HG03342 (cell line): ENCODE measurements around the gene CNGA2.
A peak's percentile ranks its signal among the peaks of the same experiment; 100 is the strongest.

ENCODE experiments used
- ATAC-seq: cut with Tn5 transposase; IDR thresholded peaks from one replicate; pipeline ENCODE4 v1.9.1; 2021; ENCODE audit warnings: mild to moderate bottlenecking, moderate library complexity; ENCODE audit not compliant: unreplicated experiment

CNGA2 gene

GRCh38 chrX:151711154-151711553 lies 23.4 kb upstream of the CNGA2 start:
- no peak for ATAC-seq

DNA sequence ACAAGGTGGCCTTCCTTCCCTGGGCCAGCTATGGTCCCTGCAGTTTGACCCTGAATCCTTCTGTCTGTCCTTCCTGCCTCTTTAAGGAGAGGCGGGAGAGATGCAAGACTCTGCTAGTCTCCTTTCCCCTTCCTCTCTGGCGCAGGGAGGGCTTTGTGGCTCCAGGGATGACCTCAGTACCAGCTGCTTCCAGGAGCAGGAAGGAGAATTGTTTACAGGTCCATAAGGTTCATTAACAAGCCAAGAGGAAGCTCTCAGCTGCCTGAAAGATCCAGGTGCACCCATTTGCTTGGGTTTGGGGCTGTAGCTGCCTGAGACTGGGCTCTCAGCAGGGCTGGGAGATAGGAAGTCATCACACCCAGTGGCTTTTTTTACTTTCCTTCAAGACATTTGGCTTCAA lies 22.8 kb upstream of the CNGA2 start:
- no peak for ATAC-seq

DNA sequence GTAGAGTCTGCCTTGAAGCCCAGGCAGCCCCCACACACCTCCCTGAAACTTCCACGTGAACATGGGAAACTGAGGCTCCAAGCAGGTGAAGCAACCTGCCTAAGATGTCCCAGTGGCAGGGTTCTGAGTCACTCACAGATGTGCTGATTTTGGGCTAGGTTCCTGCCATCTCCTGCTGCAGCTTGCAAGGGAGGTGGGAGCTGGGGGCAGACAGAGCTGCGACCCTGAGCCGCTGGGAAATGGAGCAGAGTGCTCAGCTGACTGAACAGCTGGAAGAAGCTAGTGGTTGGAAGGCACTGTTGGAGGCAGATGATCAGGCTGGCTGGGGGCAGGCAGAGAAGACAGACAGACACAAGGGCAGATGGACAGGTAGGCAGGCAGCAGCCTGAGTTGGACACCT lies 22.3 kb upstream of the CNGA2 start:
- ATAC-seq: no peak

DNA sequence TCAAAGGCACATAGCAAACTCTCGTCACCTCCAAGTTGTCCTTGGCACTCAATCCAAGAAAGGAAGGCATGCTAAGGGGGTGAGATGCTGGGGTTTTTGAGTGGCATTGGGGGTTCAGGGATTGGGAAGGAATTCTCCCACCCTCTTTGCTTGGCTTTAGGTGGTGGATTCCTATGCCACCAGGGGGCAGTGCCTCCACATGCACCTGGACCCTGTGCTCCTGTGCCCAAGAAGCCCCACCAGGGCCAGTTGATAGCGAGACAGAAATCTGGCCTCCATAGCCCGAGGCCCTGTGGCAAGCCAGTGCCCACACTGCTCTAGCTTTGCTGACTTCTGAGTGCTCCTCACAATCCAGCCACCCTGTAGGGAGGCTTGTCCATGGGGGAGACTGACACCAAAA lies 20.7 kb upstream of the CNGA2 start:
- peak; percentile 66 for ATAC-seq

DNA sequence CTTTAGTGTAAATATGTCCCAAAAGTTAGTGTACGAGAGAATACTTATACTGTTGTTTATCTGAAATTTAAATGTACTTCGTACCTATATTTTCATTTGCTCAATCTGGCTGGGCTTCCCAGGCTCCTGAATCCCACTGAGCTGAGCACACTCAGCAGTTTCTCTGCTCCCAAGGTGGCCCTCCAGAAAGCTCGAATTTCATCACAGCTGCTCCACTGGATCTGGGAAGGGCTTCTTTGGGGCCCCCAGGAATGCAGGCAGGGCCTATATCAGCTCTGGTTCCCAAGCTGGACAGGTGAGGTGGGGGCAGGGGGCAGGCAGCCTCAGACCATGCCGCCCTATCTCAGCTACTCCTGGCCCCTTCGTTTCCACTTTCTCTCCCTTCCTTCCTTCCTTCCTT lies 20.2 kb upstream of the CNGA2 start:
- ATAC-seq: no peak

- ATAC-seq: no peak
Measured at GRCh38 chrX:151715752-151716151, 18.8 kb upstream of the CNGA2 start, which contains the start of gene FATE1. Gene FATE1 (plus strand): TSS chrX:151716035. CDS start chrX:151716120, 85 bp downstream.

DNA sequence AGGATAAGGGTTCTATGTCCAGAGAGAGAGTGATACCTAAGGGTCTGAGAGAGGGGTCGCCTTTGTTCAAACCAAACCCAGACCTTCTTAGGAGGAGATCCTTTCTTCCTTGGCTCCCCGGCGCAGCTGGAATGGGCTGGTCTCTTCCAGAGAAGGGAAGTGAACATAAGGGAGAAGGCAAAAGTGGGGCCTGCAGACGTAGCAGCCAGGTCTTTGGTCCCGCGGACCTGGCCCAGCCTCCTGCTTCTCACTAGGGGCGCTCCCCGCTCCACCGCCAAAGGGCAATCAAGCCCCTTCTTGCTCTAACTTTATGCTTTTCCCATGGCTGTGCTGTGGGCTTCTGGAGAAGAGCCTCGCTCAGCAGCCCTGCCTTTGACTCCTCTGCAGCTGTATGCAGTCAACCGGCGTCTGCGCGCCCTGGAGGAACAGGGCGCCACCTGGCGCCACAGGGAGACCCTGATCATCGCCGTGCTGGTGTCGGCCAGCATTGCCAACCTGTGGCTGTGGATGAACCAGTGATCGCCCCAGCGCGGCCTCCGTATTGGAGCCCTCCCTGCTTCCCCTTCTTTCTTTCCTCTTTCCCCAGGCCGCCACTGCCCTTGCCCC lies 12.2 kb upstream of the CNGA2 start:
- no peak for ATAC-seq

- ATAC-seq: no peak
Measured at GRCh38 chrX:151723156-151723760, 11.3 kb upstream of the CNGA2 start.

DNA sequence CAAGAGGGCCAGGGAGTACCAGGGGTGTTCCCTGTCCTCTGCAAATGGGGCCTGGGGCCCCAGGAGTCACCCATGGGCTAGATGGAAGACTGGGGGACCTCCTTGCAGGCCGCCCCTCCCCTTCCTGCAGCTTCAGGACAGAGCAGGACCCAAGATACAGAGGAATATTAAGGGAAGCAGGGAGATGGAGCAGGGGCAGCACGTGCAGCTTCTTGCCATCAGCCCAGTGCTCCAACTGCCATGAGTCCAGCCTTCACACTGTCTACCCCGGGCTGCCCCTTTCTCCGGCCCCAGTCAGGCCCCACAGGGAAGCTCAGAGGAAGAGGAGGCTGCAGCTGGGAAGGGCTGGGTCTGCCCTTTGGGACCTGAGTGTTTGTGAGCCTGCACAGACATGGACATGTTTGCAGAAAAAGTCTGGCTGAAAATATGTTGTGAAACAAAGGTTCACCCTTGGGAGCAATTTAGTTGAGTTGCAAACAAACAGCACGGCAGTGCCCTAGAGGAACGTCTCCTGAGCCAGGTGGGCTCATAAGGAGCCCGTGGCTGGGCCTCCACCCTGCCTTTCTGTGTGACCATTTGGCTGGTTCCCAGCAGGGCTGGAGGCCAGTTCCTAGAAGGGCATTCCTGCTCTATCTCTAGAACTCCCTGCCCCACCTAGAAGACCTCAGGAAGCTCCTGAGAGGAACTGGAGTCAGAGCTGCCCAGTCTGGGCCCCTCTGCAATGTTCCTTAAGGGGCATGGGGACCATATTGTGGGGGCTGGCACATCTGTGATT lies 9.8 kb upstream of the CNGA2 start:
- no peak for ATAC-seq

DNA sequence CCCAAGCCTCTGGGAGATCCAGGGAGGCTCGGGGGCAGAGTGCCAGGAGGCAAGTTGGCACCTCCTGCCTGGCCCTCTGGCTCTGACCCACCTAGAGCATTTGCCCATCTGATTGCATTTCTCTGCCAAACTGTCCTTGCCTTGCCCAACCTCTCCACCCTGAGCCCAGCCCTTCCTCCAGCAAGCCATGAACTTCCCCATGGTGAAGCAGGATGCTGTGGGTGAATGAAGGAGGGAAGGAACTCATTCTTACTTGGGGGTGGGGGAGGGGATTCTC lies 9.3 kb upstream of the CNGA2 start:
- no peak for ATAC-seq

- no peak for ATAC-seq
Measured at GRCh38 chrX:151726751-151727150, 7.8 kb upstream of the CNGA2 start.

GRCh38 chrX:151727346-151727745 lies 7.2 kb upstream of the CNGA2 start:
- no peak for ATAC-seq

DNA sequence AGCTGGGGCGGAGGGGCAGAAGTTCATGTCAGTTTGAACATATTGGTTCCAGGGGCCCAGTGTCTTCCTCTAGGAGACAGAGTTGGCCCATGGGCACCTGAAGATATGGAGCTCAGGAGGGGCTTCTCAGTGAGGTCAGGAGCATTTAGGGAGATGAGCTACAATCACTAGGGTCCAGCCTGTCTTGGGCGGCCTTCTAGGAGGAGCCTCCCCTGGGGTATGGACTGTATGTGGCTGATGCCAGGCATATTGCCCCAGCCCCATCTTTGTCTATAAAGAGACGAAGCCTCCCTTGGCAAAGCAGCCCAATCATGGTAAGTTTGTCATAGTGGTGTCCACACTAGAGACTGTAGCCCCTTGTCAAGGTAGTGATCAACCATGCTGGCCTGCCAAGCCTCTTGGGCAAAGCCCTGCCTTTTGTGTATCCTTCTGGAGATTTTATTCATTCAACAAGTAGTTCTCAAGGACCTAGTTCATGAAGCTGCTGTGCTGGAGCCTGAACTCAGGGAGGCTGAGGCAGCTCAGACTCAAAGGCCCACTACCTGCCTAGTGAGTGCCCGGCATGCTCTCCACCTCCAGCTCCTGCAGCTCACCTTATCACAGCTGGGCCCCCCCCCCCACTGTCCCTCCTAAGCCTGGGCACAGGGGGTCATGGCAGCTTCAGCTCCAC lies 5.4 kb upstream of the CNGA2 start:
- no peak for ATAC-seq

- no peak for ATAC-seq
Measured at GRCh38 chrX:151735219-151735618, 673 bp downstream of the CNGA2 start.

DNA sequence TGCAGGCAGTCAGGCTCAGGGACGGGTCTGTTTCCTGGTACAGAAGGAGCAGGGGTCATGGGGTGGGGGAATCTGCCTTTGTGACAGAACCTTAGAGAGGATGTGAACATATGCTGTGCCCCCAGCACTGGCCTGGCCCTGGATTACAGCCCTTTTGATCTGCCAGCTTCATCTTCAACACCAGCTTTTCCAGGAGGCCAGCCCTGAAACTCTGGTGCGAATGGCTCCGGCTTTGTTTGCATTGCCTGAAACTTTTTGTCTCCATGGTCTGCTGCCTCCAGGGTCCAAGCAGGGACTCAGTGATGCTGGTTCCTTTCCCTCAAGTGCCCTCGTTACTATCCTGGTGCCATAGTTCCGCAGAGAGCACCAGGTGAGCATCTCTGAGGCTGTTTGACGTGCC lies 2.1 kb downstream of the CNGA2 start:
- ATAC-seq: no peak

- no peak for ATAC-seq
Measured at GRCh38 chrX:151737494-151737893, 2.9 kb downstream of the CNGA2 start.

DNA sequence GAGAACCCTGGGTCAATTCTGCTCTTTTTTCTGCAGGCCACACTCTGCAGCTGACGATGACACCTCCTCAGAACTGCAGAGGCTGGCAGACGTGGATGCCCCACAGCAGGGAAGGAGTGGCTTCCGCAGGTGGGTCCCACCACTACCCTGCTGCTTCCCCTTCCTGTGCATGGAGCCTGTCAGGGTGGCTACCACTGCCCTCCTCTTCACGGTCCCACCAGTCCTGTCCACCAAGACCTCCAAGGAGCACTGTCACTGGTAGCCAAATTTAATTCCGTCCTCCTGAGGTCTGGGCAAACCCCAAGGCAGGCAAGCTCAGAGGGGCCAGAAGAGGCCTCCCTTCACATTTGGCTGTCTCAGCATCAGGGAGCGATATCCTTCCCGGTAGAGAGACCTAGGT lies 4.2 kb downstream of the CNGA2 start:
- no peak for ATAC-seq

- no peak for ATAC-seq
Measured at GRCh38 chrX:151741606-151742005, 7.1 kb downstream of the CNGA2 start.

GRCh38 chrX:151742311-151742710 lies 7.8 kb downstream of the CNGA2 start:
- no peak for ATAC-seq

DNA sequence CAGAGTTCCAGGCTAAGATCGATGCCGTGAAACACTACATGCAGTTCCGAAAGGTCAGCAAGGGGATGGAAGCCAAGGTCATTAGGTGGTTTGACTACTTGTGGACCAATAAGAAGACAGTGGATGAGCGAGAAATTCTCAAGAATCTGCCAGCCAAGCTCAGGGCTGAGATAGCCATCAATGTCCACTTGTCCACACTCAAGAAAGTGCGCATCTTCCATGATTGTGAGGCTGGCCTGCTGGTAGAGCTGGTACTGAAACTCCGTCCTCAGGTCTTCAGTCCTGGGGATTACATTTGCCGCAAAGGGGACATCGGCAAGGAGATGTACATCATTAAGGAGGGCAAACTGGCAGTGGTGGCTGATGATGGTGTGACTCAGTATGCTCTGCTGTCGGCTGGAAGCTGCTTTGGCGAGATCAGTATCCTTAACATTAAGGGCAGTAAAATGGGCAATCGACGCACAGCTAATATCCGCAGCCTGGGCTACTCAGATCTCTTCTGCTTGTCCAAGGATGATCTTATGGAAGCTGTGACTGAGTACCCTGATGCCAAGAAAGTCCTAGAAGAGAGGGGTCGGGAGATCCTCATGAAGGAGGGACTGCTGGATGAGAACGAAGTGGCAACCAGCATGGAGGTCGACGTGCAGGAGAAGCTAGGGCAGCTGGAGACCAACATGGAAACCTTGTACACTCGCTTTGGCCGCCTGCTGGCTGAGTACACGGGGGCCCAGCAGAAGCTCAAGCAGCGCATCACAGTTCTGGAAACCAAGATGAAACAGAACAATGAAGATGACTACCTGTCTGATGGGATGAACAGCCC lies 9.3 kb downstream of the CNGA2 start:
- no peak for ATAC-seq

- no peak for ATAC-seq
Measured at GRCh38 chrX:151745651-151746050, 11.1 kb downstream of the CNGA2 start.
